Activated CD4-positive, alpha-beta T cell treated with anti-CD3 and anti-CD28 coated beads, Interleukin-2, amount 50 U/mL, for 48 hours (primary cell): ENCODE results near the gene FHOD3.

Source experiments
- DNase-seq, 2 experiments: peaks; one replicate each; pipeline ENCODE4 v3.0.0-alpha.2; 2020

The FHOD3 gene

DNA sequence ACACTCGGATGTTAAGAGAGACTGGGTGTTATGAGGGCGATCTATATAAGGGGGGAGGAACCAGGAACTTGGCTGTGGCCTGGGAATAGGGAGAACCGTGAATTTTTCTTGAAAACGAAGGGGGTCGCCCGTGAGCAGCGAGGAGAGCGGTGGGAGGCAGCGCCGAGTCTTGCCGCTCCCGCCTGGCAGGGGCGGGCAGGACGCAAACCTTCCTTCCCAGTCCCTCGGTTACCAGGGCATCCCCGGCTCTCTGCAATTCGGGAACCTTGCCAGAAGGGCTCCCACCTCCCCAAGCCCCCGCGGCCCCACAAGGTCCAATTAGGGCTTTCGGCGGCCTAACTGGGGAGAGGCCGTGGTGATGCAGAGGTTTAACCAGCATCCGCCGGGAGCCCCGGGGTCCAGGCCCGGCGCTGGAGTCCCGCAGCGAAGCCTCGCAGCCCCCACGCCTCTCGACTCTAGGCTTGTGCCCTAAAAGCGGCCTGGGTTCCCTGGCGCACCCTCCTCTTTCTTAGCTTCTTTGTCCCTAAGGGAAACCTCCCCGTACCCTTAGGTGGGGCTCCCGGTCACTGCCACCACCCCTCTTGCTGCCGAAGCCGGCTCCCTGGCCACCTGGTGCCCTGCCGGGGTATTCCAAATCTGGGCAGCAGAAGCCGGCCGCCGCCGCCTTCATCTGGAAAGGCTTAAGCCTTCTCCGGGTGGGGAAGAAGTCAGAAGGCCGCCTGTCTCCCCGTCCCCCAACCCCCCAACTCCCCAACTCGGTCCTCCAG lies 680 bp upstream of the FHOD3 start:
- DNase-seq: peak in 1 of 2 experiments; percentile 20

DNA sequence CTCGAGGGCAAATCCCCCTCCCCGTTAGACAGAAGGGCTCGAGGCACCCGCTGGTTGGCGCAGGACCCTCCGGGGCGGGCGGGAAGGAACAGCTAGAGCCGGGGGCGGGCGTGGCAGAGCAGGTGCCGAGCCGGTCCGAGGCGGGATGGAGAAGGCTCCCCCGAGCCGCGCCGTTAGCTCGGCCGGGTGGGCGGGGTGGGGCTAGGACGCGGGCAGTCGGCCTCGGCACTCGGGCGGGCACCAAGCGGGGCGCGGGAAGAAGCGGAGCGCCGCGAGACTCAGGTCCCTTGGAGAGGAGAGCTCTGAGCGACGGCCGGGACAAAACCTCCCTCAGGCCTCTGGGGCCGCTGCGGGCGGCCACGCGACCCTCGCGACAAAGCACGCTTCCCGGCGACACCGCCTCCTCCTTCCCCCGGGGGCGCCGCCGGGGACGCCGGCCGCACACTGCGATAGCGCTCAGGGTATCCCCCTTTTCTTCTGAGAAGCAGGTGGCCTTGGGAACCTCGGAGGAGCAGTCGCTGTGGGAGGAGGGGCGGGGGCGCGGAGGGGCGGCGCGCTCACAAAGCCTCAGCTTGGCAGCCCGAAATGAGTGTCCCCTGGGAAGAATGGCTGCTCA lies 721 bp downstream of the FHOD3 start:
- no peak for DNase-seq

DNA sequence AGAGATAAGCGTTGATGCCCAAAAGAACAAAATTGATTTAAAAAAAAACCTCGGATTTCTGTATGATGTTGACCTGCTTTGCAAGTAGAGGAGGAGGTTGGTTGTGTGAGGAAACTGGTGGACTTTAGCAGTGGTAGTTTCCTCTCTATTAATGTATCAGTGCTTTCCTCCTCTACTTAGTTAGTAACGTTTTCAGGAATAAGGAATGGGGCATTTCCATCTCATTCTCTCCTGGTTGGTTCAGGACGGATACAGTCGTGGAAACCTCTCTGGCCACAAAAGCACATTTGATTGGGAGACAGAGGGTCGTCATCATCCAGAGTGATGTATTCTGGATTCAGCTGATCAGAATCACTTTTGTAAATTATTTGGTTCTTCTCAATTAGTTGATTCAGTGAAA lies 1.5 kb downstream of the FHOD3 start:
- no peak for DNase-seq

DNA sequence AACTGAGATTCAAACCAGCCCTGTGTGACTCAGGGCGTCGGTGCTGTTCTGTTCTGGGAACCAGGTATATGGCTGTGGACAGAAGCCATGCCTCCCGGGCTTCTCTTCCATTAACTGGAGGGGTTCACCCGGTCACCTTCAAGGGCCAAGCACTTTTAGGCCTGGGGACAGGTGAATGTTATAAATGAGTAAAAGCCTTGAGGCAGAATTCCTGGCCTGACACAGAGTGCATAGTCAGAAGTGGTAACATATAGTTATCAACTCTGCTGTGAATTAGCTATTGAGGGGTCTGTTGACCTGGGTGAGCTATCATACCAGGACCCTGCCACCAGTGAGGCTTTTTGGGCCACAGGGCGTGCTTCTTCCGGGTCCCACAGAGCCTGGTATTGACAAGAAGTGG lies 2.7 kb downstream of the FHOD3 start:
- DNase-seq: no peak

DNA sequence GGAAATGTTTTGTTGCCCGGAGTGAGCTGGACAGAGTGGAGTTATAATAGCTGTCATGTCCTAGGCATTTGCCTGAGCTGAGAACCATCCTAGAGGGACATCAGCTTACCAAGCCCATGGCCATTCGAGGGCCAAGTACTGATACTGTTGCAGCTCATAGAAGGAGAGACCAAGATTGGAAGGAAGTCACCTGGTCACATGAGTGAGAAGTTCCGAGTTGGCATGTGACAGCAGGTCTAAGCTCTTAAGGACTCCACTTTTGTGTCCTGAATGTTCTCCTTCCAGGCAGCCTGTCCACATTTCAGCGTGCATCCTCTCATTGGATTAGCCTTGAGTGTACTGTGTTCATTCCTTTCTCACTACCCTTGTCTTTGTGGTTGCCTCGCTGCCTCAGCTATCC lies 4.4 kb downstream of the FHOD3 start:
- DNase-seq: no peak

DNA sequence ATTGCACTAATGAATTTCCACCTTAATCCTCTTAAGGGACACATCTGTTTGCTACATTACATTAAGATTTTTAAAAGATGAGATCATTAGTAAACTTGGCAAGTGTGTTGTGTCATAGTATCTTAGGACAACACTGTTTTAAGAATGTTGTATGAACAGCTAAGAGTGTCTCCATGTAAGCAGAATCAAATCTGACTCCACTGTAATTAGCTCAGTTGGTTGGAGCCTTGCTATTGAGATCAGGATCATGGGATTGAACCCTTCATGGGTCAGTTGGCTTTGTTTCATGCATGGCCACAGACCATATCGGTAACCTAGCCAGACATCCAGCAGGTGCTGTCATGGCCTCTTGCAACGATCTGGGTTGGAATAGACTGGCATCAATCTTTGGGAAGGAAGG lies 5.2 kb downstream of the FHOD3 start:
- no peak for DNase-seq

DNA sequence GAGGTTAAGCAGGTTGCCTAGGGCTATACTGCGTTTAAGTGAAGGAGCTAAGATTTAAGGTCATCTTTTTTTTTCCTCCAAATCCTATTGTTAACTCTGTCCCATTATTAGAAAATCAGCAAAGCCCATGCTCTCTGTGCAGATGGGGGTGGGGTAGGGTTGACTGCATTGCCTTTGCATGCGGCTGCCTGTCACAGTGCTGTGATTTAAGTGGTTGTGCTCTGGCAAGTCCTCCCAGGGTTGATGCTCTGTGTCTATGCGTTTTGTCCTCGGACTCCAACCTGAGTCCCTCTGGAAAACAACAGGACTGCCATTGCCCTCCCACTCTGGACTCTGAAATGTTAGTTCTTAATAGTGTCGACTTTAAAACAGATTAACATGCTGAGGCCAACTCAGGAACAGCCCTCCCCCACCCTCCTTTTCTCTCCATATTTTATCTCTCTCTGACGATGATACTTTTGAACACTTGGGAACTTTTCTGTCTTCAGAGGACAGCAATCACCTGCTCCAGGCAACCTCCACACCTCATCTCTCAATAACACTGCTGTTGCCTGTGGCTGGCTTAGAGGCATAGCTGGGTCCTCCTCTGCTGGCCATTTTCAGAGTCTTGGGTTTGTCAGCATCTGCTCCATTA lies 5.8 kb downstream of the FHOD3 start:
- DNase-seq: no peak

DNA sequence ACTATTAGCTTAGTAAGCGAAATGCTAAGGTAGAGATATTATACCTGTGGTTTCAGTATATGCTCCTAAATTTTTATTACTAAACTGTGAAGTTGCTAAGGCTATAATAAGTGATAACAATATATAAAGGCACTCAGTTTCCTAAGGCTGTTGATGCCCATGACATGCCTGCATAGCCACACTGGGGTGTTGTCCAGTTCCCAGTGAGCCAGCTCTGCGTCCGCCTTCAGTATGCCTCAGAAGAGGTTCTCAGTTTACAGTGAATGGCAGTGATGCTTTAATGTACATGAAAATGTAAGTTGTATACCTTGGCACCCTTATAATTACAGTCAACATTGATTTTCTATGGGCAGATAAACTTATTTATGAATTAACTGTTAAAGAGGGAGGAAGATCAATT lies 7.2 kb downstream of the FHOD3 start:
- DNase-seq: no peak

DNA sequence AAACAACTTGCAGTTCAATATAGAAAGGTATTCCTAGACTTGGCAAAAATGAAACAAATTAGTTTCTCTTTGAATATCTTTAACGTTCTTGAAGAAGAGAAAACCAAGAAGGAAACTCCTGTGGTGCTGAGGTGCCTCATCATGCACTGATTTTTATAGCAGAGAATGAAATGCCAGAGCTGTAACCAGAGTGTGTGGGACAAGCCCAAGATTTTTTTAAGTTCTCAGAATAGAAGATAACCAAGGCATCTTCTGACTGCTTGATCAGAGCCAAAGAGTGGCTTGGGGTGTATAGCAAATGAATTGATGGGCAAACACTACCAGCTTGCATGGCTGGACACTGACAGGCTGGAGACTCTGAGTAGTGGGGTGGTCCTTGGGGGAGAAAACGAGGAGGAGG lies 7.9 kb downstream of the FHOD3 start:
- no peak for DNase-seq

DNA sequence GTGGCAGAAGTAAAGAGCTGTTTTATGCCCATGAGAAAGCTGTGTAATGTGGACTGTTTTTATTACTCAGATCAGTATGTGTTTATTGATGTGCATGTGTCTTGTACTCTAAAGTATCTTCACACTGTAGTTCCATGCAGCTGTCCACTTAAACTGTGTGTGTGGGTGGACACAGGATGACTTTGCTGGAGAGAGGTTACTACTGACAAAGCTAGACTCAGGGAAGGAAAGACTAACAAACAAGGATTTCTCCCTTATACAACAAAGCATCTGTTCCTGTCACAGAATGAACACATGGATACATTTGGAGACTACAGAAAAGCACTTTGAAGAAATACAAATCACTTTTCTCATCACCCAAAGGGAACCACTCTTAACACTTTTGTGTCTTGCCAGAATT lies 10.0 kb downstream of the FHOD3 start:
- DNase-seq: no peak

DNA sequence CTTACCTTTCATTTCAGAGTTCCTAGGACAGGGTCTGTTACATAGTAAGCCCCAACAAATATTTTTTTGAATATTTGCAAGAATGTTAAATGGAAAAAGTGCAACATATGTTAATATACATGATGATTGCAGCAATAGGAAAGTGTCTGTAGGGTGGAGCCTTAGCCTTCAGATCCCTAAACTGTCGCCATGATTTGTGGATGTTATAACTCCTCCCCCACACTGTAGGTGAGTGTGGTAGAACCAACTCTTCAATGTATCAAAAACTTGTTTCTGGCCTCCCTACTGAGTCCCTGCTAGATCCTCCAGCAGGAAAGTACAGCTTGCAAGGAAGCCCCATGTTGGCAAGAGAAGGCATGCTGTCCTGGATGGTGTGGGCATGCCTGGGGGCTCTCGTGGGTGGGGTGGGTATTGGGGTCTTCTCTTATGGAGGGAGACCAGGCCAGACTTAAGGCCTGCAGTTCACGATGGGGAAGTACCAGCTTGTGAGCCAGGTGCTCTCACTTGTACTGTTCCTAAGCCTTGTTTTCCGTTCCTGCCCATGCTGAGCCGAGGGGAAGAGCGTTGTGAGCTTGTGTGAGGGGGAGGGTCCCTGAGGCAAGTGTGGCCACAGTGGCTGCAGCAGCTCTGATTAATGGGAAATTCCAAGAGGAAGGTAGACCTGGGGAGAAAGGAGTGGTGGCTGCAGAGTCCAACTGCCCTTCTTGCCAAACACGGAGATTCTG lies 11.4 kb downstream of the FHOD3 start:
- no peak for DNase-seq

DNA sequence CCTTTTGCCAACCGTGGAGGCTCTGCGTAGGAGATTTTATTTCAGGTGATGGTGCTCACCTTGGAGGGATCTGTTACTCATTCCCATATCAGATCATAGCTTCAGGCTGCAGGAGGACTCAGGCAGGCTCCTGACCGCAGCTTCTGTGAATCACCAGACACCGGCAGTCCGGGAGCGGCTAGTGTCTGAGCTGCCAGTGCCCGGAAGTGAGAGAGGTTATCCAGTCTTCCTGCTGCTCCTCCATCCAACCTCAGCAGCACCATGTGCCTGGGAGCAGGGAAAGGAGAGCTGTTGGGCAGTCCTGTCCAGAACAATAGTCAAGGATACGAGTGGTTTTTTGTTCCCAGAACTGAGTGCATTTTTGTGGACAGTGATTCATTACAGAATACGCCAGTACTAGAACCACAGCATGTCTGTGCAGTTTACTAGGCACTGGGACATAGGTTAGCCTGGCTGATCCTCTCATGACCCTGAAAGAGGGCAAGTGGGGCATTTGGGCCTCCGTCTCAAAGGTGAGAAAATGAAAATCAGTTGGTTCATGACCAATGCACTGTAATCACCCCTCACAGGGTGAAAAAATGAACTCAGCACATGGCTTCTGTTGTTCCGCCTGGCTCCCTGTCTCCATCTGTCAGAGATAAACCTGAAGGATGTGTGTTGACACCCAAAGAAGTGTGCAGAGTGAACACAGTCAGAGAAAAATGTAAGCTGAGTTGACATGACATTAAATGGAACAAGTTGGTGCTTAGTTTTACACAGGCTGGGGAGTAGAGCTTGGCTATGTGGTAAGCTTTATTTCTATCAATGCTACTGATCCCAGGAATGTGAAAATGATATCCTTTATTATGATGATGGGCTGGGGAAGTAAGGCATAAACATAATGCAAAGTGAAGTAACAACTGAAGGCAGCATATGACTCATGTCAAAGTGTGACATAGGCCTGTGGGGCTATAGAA lies 12.2 kb downstream of the FHOD3 start:
- DNase-seq: no peak

DNA sequence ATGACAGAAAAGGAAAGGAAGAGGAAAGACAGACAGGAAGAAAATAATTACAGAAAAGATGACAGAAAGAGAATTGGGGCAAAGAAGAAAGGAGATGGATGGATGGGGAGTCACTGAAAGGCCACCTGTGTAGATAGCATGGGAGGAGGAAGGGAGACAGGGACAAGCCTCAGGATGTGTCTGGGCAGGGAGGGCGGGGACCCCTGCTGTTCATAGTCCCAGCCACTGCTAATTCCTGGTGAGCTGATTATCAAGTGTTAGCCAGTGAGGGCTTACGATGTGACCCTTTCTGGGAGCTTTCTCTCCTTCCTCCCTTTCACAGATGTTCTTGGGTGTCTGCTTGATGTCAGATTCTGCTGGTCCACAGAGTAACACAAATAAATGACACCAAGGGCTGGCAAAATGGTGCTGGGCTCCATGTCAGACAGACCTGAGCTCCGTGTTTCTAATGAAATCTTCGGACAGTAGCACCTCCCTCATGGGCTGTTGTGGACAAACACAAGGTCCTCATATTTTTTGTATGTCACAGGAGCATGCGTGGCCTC lies 13.6 kb downstream of the FHOD3 start:
- DNase-seq: no peak

DNA sequence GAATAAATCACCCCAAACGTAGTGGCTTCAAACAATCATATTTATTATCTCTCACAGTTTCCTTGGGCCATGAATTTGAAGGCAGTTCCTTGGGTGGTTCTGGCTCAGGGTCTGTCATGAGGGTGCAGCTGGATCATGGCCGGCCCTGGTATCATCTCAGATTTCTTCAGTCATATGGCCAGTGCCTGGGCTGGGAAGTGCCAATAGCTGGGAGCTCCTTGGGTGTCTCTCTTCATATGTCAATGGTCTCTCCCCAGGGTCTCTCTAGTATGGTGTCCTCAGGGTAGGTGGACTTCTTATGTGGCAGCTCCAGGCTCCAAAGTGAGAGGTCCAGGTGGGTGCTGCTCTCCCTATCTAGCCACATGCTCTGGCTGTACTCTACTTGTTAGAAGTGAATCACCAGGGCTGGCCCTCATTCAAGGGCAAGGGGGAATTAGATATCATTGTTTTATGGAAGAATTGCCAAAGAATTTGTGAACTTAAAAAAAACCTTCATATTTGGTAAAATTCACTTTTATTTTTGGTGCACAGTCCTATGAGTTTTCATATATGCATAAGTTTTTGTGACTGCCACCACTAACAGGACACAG lies 15.4 kb downstream of the FHOD3 start:
- no peak for DNase-seq

DNA sequence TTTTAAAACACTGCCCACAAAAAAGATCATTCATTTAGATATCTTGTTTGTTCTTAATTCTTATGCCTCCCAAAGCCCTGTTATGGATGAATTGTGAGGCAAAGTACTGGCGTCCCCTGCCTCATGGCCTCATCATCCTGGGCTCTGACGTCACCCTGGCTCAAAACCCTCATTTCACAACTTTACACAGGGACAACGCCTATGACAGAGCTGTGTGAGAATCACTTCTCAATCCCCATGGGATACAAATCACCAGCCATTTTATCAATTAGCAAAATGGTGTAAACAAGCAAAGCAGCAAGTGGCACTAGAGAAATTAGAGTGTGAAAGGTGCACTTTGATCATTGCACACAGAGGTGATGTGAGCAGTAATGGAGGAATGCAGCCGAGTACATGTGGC lies 16.6 kb downstream of the FHOD3 start:
- DNase-seq: no peak

DNA sequence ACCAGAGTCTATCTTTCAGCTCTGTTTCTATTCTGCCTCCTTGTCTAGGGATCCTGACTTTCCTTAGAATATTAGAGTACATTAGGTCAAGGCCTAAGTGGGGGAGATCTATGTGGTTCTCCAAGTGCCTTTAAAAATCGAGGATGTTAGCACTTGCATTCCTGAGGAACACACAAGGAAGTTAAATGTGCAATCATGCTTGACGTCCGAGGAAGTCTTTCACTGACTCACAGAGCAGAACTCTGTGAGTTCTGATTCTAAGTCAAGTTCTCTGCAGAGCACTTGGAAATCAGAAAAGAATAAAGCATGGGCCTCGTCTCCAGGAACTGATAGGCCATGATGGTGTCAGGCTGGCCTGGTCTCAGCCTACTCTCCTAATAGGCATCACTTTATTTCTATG lies 17.2 kb downstream of the FHOD3 start:
- DNase-seq: no peak

DNA sequence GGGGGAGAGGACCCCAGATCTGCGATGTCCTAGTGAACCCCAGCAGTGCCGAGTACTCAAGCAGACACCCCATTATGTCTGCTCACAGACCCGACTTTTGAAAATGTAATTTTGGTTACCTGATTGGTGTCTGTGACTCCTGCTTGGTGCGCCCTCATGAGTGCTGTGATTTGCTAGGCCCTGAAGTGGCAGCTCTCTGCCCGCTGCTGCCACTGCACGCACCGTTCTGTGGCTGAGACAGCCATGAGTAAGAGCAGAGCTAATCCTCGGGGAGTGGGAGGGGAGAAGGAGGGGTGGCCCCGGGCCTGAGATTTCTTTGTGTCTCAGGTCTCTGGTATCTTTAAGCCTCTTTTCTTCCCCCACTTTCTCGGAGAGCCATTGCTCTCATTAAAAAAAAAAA lies 18.2 kb downstream of the FHOD3 start:
- no peak for DNase-seq

DNA sequence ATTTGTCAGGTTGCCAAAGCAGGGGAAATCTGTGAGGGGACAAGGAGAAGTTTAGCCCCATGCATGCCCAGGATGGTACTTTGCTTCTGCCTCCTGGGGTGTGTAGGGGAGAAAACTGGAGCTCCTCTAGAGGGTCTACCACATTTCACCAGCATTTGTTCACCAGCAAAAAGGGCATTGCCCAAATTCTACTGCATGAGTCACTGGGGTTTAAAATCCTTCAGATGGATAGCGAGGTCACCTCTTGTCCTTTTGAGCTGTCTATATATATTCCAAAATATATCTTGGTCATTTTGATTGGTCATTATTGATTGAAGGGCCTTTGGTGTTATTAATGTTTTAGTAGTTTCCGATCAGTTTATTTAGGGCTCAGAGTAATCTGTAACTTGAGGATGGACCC lies 18.7 kb downstream of the FHOD3 start:
- DNase-seq: no peak

DNA sequence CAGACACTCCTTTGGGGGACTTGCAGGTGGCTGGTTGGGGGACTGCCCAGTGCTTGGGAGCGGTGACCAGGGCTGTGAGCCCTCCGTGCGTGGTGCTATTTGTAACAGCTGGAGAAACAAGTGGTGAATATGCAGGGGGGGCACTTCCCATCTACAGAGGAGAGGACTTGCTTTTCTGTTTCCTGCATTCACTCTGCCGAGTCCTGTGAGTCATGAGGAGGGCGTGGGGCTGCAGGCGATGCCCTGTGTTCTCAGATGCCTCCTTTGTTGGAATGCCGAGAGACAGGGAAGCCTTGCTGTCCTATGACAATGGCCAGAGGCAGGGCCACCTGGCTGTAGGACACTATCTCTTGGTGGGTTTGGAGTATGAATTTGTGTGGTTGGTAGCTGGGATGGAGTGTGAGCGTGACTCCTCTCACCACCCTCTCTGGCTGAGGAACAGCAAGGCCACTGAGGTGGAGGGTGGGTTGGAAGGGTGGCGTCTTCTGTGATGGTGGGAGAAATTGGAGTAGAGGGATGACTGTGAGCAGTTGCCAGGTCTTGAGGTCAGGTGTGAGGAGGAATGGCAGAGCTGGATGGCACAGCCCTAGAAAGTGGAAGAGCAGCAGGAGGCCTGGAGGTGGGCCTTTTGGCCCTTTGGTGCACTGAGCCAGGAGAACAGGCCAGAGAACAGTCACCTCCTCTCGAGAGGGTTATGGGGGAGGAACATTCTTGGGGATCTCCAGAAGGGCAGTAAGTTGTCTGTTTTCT lies 24.3 kb downstream of the FHOD3 start:
- no peak for DNase-seq

DNA sequence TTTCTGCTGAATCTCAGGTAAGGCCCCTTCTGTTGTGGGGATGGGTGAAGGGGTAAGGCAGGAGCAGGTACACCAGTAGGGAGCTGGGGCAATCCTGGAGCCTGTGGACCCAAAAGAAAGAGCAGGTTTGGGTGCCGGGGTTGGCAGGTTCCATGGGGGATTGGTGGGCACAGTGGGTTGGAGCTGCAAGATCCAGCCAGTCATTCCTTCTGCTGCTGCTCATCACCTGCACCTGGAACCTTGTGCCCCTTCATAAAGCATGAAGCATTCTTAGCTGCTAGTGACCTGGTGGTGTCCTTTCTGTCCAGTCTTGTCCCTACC lies 24.9 kb downstream of the FHOD3 start:
- DNase-seq: no peak

DNA sequence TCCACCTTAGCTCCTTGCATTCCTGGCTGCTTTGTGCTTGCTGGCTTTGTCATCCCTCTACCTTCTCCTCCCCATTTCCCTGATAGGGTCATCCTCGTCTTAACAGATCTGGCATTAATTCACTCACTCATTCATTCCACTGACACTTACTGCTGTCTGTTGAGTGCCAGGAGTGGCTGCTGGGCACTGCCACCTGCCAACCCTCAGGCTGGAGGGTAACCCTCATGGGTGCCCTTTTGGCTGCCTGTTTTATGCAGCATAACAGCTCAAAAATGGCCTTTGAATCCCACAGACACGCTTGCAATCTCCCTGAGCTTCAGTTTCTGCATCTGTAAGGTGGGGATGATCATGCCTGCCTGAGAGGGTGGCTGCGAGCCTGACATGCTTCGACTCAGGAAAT lies 25.2 kb downstream of the FHOD3 start:
- DNase-seq: no peak
